ENCODE data around the gene HECTD1. TPM values are rescaled to one million over a fixed set of nuclear protein-coding genes. Genes with fewer than 3 reads are reported as not detected.
"Not testable (repeated sequence)": the region's sequence is repeated elsewhere in the genome, so short reads cannot be mapped to it uniquely, and the experiment has no call there.

The HECTD1 gene
- total RNA-seq, 1 donor from 2014 or later = 137 TPM

DNA sequence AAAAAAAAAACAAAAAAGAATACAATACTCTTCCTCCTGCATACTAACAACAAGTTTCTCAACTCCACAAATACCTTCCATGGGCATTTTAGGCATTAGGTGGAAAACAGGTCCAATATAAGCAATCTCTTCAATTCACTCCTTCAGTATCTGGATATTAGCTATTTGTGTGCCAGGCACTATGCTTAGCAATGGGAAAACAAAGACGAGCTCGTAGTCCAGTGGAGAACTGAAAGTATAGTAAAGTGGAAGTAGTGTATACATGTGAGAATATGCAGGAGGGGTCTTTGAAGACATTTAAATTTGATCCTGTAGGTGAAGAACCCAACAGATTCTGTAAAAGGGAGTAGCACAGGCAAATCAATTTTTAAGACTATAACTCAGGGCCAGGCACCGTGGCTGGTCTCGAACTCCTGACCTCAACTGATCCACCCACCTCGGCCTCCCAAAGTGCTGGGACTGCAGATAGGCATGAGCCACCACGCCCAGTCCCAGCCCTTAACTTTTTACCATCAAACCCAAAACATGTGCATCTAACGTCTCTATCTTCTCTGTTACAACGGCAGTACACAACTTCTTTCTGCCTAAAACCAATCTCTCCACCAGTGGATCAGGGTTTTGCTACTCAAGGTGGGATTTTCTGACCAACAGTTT is 10.6 kb downstream of the HECTD1 start:
- no peaks in the 10 kb centered on the region for H3K27me3 ChIP-seq (ENCODE audit: low read depth)
- DNase-seq = no peak
- no peaks in the 10 kb centered on the region for H3K9me3 ChIP-seq (replicated peaks)
- TF ChIP-seq, protein P1, sequence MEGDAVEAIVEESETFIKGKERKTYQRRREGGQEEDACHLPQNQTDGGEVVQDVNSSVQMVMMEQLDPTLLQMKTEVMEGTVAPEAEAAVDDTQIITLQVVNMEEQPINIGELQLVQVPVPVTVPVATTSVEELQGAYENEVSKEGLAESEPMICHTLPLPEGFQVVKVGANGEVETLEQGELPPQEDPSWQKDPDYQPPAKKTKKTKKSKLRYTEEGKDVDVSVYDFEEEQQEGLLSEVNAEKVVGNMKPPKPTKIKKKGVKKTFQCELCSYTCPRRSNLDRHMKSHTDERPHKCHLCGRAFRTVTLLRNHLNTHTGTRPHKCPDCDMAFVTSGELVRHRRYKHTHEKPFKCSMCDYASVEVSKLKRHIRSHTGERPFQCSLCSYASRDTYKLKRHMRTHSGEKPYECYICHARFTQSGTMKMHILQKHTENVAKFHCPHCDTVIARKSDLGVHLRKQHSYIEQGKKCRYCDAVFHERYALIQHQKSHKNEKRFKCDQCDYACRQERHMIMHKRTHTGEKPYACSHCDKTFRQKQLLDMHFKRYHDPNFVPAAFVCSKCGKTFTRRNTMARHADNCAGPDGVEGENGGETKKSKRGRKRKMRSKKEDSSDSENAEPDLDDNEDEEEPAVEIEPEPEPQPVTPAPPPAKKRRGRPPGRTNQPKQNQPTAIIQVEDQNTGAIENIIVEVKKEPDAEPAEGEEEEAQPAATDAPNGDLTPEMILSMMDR (IDR thresholded peaks at IDR 0.05; ENCODE audit: borderline replicate concordance) = no peak
- no peak overlapping the region for H3K27ac ChIP-seq (replicated peaks)
- no peak overlapping the region for H3K4me3 ChIP-seq
- intact Hi-C loops (cut with micrococcal nuclease) = no loop called here
- H3K4me1 ChIP-seq = peaks cover 69% of the 10 kb centered on the region
- peaks cover 21% of the 10 kb centered on the region for H3K36me3 ChIP-seq

DNA sequence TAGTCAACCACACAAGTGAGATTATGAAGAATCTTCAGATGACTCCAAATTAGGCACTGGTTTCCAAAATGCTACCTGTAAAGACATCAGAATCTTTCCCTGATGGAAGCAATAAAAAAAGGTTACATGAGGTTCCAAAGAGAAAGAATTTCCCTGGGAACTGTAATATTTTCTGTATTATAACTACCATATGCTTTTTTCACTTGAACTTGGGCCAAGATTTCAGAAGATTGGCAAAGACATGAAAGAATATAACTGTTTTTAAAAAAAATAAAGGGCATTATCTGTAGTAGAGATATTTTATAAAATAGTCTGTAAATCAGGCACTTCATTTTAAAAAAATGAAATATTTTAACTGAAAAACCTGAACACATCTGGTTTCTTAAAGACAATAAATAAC is 12.9 kb downstream of the HECTD1 start:
- no peak for DNase-seq
- TF ChIP-seq, protein P1 (IDR thresholded peaks at IDR 0.05; ENCODE audit: borderline replicate concordance) = no peak
- H3K4me3 ChIP-seq = no peak overlapping the region
- intact Hi-C loops (cut with micrococcal nuclease) = no loop called here
- peaks cover 58% of the 10 kb centered on the region for H3K4me1 ChIP-seq
- no peaks in the 10 kb centered on the region for H3K9me3 ChIP-seq (replicated peaks)
- no peaks in the 10 kb centered on the region for H3K27me3 ChIP-seq (ENCODE audit: low read depth)
- peaks cover 24% of the 10 kb centered on the region for H3K36me3 ChIP-seq
- no peak overlapping the region for H3K27ac ChIP-seq (replicated peaks)

DNA sequence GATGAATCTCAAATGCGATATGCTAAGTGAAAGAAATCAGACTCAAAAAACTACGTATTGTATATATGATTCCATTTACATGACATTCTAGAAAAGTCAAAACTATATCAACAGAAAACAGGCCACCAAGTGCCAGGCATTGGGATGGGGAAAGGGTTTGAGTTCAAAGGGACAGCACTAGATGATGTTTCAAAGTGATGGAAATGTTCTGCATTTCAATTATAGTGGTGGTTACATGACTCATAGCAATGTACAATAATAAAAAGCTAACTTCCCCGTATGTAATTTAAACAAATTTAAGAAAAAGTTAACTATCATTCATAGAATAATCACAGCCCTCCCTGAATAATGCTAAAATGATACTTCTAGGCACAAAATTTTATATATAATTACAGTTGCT is 13.5 kb downstream of the HECTD1 start:
- no peak overlapping the region for H3K27ac ChIP-seq (replicated peaks)
- TF ChIP-seq, protein P1 (IDR thresholded peaks at IDR 0.05; ENCODE audit: borderline replicate concordance) = no peak
- peaks cover 62% of the 10 kb centered on the region for H3K4me1 ChIP-seq
- no peak for DNase-seq
- intact Hi-C loops (cut with micrococcal nuclease) = no loop called here
- H3K27me3 ChIP-seq (ENCODE audit: low read depth) = no peaks in the 10 kb centered on the region
- peaks cover 24% of the 10 kb centered on the region for H3K36me3 ChIP-seq
- H3K4me3 ChIP-seq = no peak overlapping the region
- no peaks in the 10 kb centered on the region for H3K9me3 ChIP-seq (replicated peaks)

DNA sequence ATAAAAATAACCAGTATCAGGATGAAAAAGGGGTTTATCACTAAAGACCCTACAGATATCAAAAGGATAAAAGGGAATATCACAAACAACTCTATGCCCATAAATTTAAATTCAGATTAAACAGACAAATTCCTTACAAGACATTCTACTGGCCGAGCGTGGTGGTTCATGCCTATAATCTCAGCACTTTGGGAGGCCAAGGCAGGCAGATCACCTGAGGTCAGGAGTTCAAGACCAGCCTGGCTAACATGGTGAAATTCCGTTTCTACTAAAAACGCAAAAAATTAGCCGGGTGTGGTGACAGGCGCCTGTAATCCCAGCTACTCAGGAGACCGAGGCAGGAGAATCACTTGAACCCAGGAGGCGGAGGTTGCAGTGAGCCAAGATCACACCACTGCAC is 15.0 kb downstream of the HECTD1 start:
- H3K4me3 ChIP-seq; H3K9me3 ChIP-seq (replicated peaks); intact Hi-C loops (cut with micrococcal nuclease); H3K27me3 ChIP-seq (ENCODE audit: low read depth); H3K27ac ChIP-seq (replicated peaks); DNase-seq: not testable (repeated sequence)
- peaks cover 24% of the 10 kb centered on the region for H3K36me3 ChIP-seq
- peaks cover 64% of the 10 kb centered on the region for H3K4me1 ChIP-seq

DNA sequence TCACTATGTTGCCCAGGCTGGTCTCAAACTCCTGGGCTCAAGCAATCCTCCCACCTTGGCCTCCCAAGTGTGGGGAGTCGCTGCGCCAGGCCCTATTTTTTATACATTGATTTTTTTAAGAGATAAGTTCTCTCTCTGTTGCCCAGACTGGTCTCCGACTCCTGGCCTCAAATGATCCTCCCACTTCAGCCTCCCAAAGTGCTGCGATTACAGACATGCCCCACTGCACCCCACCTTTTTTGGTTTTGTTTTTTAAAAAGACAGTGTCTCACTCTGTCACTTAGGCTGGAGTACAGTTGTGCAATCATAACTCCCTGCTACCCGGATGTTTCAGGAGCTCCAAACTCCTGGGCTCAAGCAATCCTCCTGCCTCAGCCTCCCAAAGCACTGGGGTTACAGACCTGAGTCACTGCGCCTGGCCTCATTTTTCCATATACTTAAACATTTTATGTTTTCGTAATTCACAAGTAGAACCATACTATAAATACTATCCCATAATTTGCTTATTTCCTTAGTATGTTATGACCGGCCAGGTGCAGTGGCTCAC is 16.8 kb downstream of the HECTD1 start:
- TF ChIP-seq, protein P1 (IDR thresholded peaks at IDR 0.05; ENCODE audit: borderline replicate concordance) = no peak

DNA sequence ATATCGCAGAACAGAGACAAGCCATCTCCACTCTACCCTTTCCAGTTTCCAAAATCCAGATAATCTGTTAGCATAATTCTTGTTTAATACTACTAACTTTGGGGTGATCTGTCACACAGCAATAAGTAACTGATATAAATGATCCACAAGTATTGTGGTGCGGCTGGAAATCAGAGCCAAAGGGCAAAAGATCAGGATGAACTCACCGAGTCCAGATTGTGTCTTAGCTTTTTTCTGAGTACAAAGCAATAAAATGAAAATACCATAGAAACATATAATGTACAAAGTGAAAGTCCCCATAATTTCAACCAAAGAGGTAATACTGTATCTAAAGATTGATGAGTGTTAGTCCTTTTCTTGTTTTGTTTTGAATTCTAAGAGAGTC is 17.4 kb downstream of the HECTD1 start:
- Histone ChIP-seq H3K4me1 (peaks cover 43% of the 10 kb centered on the region), H3K27ac (replicated peaks) (no peak overlapping the region), H3K36me3 (peaks cover 27% of the 10 kb centered on the region), H3K9me3 (replicated peaks) (no peaks in the 10 kb centered on the region), H3K4me3 (no peak overlapping the region), H3K27me3 (ENCODE audit: low read depth) (no peaks in the 10 kb centered on the region)
- TF ChIP-seq, protein P1 (IDR thresholded peaks at IDR 0.05; ENCODE audit: borderline replicate concordance) = no peak
- no peak for DNase-seq
- intact Hi-C loops (cut with micrococcal nuclease) = no loop called here

More for the DNA sequence above, 16.8 kb downstream of the HECTD1 start:
- H3K27me3 ChIP-seq (ENCODE audit: low read depth) = no peaks in the 10 kb centered on the region
- peaks cover 49% of the 10 kb centered on the region for H3K4me1 ChIP-seq
- intact Hi-C loops (cut with micrococcal nuclease) = no loop called here
- no peak overlapping the region for H3K27ac ChIP-seq (replicated peaks)
- H3K36me3 ChIP-seq = peaks cover 24% of the 10 kb centered on the region
- no peak for DNase-seq
- H3K4me3 ChIP-seq = no peak overlapping the region
- H3K9me3 ChIP-seq (replicated peaks) = no peaks in the 10 kb centered on the region
